Upper lobe of left lung (tissue), 4 donors: ENCODE data around the gene APH1B.

Experiments used
- CTCF ChIP-seq, 6 experiments: fragments of 450-650 bp in 4 of 6; fragments of 200-600 bp in 2 of 6; sonication (generic) in 2 of 6; IDR thresholded peaks; one replicate each; pipeline ENCODE4 v1.5.1; 2016 to 2019; ENCODE audit warnings: antibody characterized with exemption in 6 of 6
- EP300 ChIP-seq, 4 donors: sonication (generic); formaldehyde crosslinking; IDR thresholded peaks; one replicate each; pipeline ENCODE4 v1.5.1; 2017; ENCODE audit warnings: antibody characterized with exemption in 4 of 4, control low read depth in 2 of 4
- POLR2A ChIP-seq, 4 donors: fragments of 450-650 bp; IDR thresholded peaks; one replicate each; pipeline ENCODE4 v1.5.1; 2016 to 2017; ENCODE audit warnings: antibody characterized with exemption in 4 of 4, mild to moderate bottlenecking in 2 of 4
- POLR2AphosphoS5 ChIP-seq, 2 donors: sonication (generic); formaldehyde crosslinking; IDR thresholded peaks; one replicate each; pipeline ENCODE4 v1.5.1; 2017; ENCODE audit warnings: antibody characterized with exemption in 2 of 2

- TF ChIP-seq CTCF (IDR thresholded peaks at IDR 0.05) (no peak), POLR2AphosphoS5 (IDR thresholded peaks at IDR 0.05) (no peak), EP300 (IDR thresholded peaks at IDR 0.05) (no peak), POLR2A (IDR thresholded peaks at IDR 0.05) (no peak)
Observed at GRCh38 chr15:63231706-63232105, 45.7 kb upstream of the APH1B start.
